HEK293 (cell line): ENCODE data around the gene ASXL2.

Source experiments
- CTCF ChIA-PET: fragments of 350-600 bp; formaldehyde crosslinking; extraction: SDS; loops from one replicate; lab custom pipeline; 2021; ENCODE audit warnings: antibody characterized with exemption; lab: Yijun Ruan, JAX
- POLR2A ChIA-PET: fragments of 300-600 bp; formaldehyde crosslinking; extraction: SDS; loops from one replicate; lab custom pipeline; 2020; ENCODE audit warnings: antibody characterized with exemption, inconsistent platforms; lab: Yijun Ruan, JAX
- H3K27ac ChIP-seq: fragments of 200-500 bp; sonication (Bioruptor generic); 2 replicates; pipeline ENCODE4 v1.5.1; 2014; ENCODE audit warnings: low read depth, low read length, control low read depth, inconsistent platforms; ENCODE audit errors: extremely low read depth
- H3K36me3 ChIP-seq, 2 experiments: fragments of 200-500 bp in 1 of 2; sonication (Bioruptor generic) in 1 of 2; 1 replicate in 1 of 2; 2 replicates in 1 of 2; pipeline ENCODE4 v1.5.1; 2014 to 2017; ENCODE audit warnings: inconsistent platforms in 2 of 2, low read length in 2 of 2; ENCODE audit not compliant: control insufficient read depth in 2 of 2, insufficient read depth in 1 of 2
- H3K4me1 ChIP-seq: fragments of 200-500 bp; sonication (Bioruptor generic); 2 replicates; pipeline ENCODE4 v1.5.1; 2014; ENCODE audit warnings: mild to moderate bottlenecking, low read length, inconsistent platforms; ENCODE audit not compliant: control insufficient read depth, insufficient read depth
- H3K4me3 ChIP-seq: 2 replicates; pipeline ENCODE4 v1.5.1; 2011; ENCODE audit warnings: low read depth, mild to moderate bottlenecking, control low read depth, low read length, moderate library complexity
- H3K9me3 ChIP-seq: fragments of 200-500 bp; sonication (Bioruptor generic); 2 replicates; pipeline ENCODE4 v1.5.1; 2014; ENCODE audit warnings: low read depth, low read length, inconsistent platforms; ENCODE audit not compliant: control insufficient read depth, insufficient read depth
- AEBP2 ChIP-seq: fragments of 450-650 bp; formaldehyde crosslinking; IDR thresholded peaks from 2 replicates; pipeline ENCODE4 v1.5.1; 2016; ENCODE audit warnings: missing biosample characterization, missing genetic modification characterization, borderline replicate concordance
- EGR2 ChIP-seq: fragments of 450-650 bp; formaldehyde crosslinking; IDR thresholded peaks from 2 replicates; pipeline ENCODE4 v1.5.1; 2016; ENCODE audit warnings: low read depth, missing biosample characterization, missing genetic modification characterization
- GFI1B ChIP-seq: fragments of 450-650 bp; formaldehyde crosslinking; IDR thresholded peaks from 2 replicates; pipeline ENCODE4 v1.5.1; 2016; ENCODE audit warnings: missing biosample characterization, missing genetic modification characterization
- OSR2 ChIP-seq: fragments of 450-650 bp; formaldehyde crosslinking; IDR thresholded peaks from 2 replicates; pipeline ENCODE4 v1.5.1; 2016; ENCODE audit warnings: missing biosample characterization, missing genetic modification characterization
- YY1 ChIP-seq: fragments of 450-650 bp; formaldehyde crosslinking; IDR thresholded peaks from 2 replicates; pipeline ENCODE4 v1.5.1; 2018; ENCODE audit warnings: missing biosample characterization, missing genetic modification characterization
- ZBTB17 ChIP-seq: fragments of 450-650 bp; formaldehyde crosslinking; IDR thresholded peaks from 2 replicates; pipeline ENCODE4 v1.5.1; 2016; ENCODE audit warnings: missing biosample characterization, missing genetic modification characterization
- ZBTB44 ChIP-seq: fragments of 450-650 bp; IDR thresholded peaks from 2 replicates; pipeline ENCODE4 v1.5.1; 2018; ENCODE audit warnings: missing biosample characterization, mild to moderate bottlenecking, missing genetic modification characterization
- ZNF133 ChIP-seq: fragments of 450-650 bp; formaldehyde crosslinking; IDR thresholded peaks from 2 replicates; pipeline ENCODE4 v1.5.1; 2016; ENCODE audit warnings: missing biosample characterization, missing genetic modification characterization
- ZNF211 ChIP-seq: fragments of 450-650 bp; formaldehyde crosslinking; IDR thresholded peaks from 2 replicates; pipeline ENCODE4 v1.5.1; 2016; ENCODE audit warnings: low read depth, missing biosample characterization, missing genetic modification characterization
- ZNF26 ChIP-seq: fragments of 450-650 bp; formaldehyde crosslinking; IDR thresholded peaks from 2 replicates; pipeline ENCODE4 v1.5.1; 2016; ENCODE audit warnings: missing biosample characterization, missing genetic modification characterization
- ZNF302 ChIP-seq: fragments of 450-650 bp; formaldehyde crosslinking; IDR thresholded peaks from 2 replicates; pipeline ENCODE4 v1.5.1; 2016; ENCODE audit warnings: missing biosample characterization, missing genetic modification characterization, low read depth
- ZNF398 ChIP-seq: fragments of 450-650 bp; formaldehyde crosslinking; IDR thresholded peaks from 2 replicates; pipeline ENCODE4 v1.5.1; 2017; ENCODE audit warnings: missing biosample characterization, missing genetic modification characterization
- ZNF449 ChIP-seq: fragments of 450-650 bp; formaldehyde crosslinking; IDR thresholded peaks from 2 replicates; pipeline ENCODE4 v1.5.1; 2017; ENCODE audit warnings: missing biosample characterization, mild to moderate bottlenecking, missing genetic modification characterization, moderate library complexity
- ZNF548 ChIP-seq: fragments of 450-650 bp; formaldehyde crosslinking; IDR thresholded peaks from 2 replicates; pipeline ENCODE4 v1.5.1; 2016; ENCODE audit warnings: missing biosample characterization, missing genetic modification characterization
- ZNF560 ChIP-seq: fragments of 450-650 bp; formaldehyde crosslinking; IDR thresholded peaks from 2 replicates; pipeline ENCODE4 v1.5.1; 2017; ENCODE audit warnings: missing biosample characterization, missing genetic modification characterization, borderline replicate concordance
- ZNF571 ChIP-seq: fragments of 450-650 bp; formaldehyde crosslinking; IDR thresholded peaks from 2 replicates; pipeline ENCODE4 v1.5.0; 2017; ENCODE audit warnings: missing biosample characterization, missing genetic modification characterization
- ZNF623 ChIP-seq: fragments of 450-650 bp; formaldehyde crosslinking; IDR thresholded peaks from 2 replicates; pipeline ENCODE4 v1.5.1; 2016; ENCODE audit warnings: missing biosample characterization, missing genetic modification characterization
- ZNF626 ChIP-seq: fragments of 450-650 bp; sonication (Bioruptor Pico); formaldehyde crosslinking; IDR thresholded peaks from 2 replicates; pipeline ENCODE4 v1.5.1; 2018; ENCODE audit warnings: missing biosample characterization, missing genetic modification characterization, inconsistent platforms
- ZSCAN5A ChIP-seq: fragments of 450-650 bp; formaldehyde crosslinking; IDR thresholded peaks from 2 replicates; pipeline ENCODE4 v1.5.1; 2016; ENCODE audit warnings: missing biosample characterization, missing genetic modification characterization

Gene ASXL2

GRCh38 chr2:25817006-25817405 is 61.3 kb downstream of the ASXL2 start (continued):
- TF ChIP-seq ZNF26 (no peak), ZNF623 (no peak), OSR2 (tag by site-specific recombination) (no peak)

- CTCF ChIA-PET = no interaction called here
- POLR2A ChIA-PET = no interaction called here
Observed at GRCh38 chr2:25816249-25816648, 62.0 kb downstream of the ASXL2 start.

More at GRCh38 chr2:25816249-25816648, 62.0 kb downstream of the ASXL2 start:
- Histone ChIP-seq H3K4me1 (0 out of 2 replicates have a peak, but pooled peaks cover 4% of the 10 kb centered on the region), H3K27ac (no peak overlapping the region), H3K4me3 (no peak overlapping the region), H3K36me3 (no peaks in the 10 kb centered on the region), H3K9me3 (no peaks in the 10 kb centered on the region)
- TF ChIP-seq GFI1B (tag by site-specific recombination) (no peak), ZNF302 (tag by site-specific recombination) (no peak), ZBTB17 (no peak), EGR2 (tag by site-specific recombination) (no peak), ZNF398 (tag by site-specific recombination) (no peak), ZNF560 (tag by site-specific recombination) (no peak), ZBTB44 (tag by site-specific recombination) (no peak), ZSCAN5A (tag by site-specific recombination) (no peak), ZNF571 (tag by site-specific recombination) (no peak), ZNF548 (tag by site-specific recombination) (no peak), YY1 (tag by site-specific recombination) (no peak), ZNF449 (tag by site-specific recombination) (no peak), ZNF133 (no peak), AEBP2 (tag by site-specific recombination) (no peak), ZNF211 (tag by site-specific recombination) (no peak), ZNF626 (no peak)
